HepG2 (cell line): Measurements from ENCODE around the gene PDE3B. TPM values are rescaled to one million over a fixed set of nuclear protein-coding genes. Genes with fewer than 3 reads are reported as not detected.

ENCODE experiments used
- AGO1 ChIP-seq: fragments of 200-400 bp; formaldehyde crosslinking; IDR thresholded peaks from 2 replicates; pipeline ENCODE4 v1.6.1; 2017; ENCODE audit warnings: mild to moderate bottlenecking, low read depth, low read length, moderate library complexity; ENCODE audit not compliant: poor library complexity, severe bottlenecking
- CCDC6 ChIP-seq: sonication (generic); formaldehyde crosslinking; IDR thresholded peaks from 2 replicates; pipeline ENCODE4 v1.8.1; 2022; ENCODE audit warnings: mild to moderate bottlenecking, missing genetic modification reagents, moderate library complexity
- CERS6 ChIP-seq: sonication (generic); formaldehyde crosslinking; IDR thresholded peaks from 2 replicates; pipeline ENCODE4 v1.5.0; 2020; ENCODE audit warnings: missing genetic modification reagents
- CHCHD3 ChIP-seq: sonication (generic); formaldehyde crosslinking; IDR thresholded peaks from 2 replicates; pipeline ENCODE4 v1.8.0; 2022; ENCODE audit warnings: mild to moderate bottlenecking, missing genetic modification reagents, moderate library complexity
- FUBP1 ChIP-seq: sonication (generic); formaldehyde crosslinking; IDR thresholded peaks from 2 replicates; pipeline ENCODE4 v1.5.1; 2020; ENCODE audit warnings: missing genetic modification reagents, mild to moderate bottlenecking, borderline replicate concordance
- GLI4 ChIP-seq: sonication (generic); formaldehyde crosslinking; IDR thresholded peaks from 2 replicates; pipeline ENCODE4 v1.5.1; 2020; ENCODE audit warnings: missing genetic modification reagents, mild to moderate bottlenecking, moderate library complexity, borderline replicate concordance
- GRHL1 ChIP-seq: sonication (generic); formaldehyde crosslinking; conservative IDR thresholded peaks from 2 replicates; pipeline ENCODE4 v1.8.0; 2022; ENCODE audit warnings: missing genetic modification reagents
- PAX8 ChIP-seq: sonication (generic); formaldehyde crosslinking; IDR thresholded peaks from 2 replicates; pipeline ENCODE4 v1.8.0; 2022; ENCODE audit warnings: mild to moderate bottlenecking, missing genetic modification reagents, borderline replicate concordance
- PHF21A ChIP-seq: sonication (generic); formaldehyde crosslinking; IDR thresholded peaks from 2 replicates; pipeline ENCODE4 v1.5.0; 2020; ENCODE audit warnings: mild to moderate bottlenecking, missing genetic modification reagents
- PRDM4 ChIP-seq: sonication (generic); formaldehyde crosslinking; IDR thresholded peaks from 2 replicates; pipeline ENCODE4 v1.9.0; 2021; ENCODE audit warnings: missing genetic modification reagents, borderline replicate concordance
- ZBTB2 ChIP-seq: sonication (generic); formaldehyde crosslinking; IDR thresholded peaks from 2 replicates; pipeline ENCODE4 v1.8.0; 2022; ENCODE audit warnings: low read depth, missing genetic modification reagents
- ZBTB7A ChIP-seq: sonication (generic); formaldehyde crosslinking; IDR thresholded peaks from 2 replicates; pipeline ENCODE4 v1.8.0; 2022; ENCODE audit warnings: mild to moderate bottlenecking, missing genetic modification reagents
- ZMYM2 ChIP-seq: sonication (generic); formaldehyde crosslinking; IDR thresholded peaks from 2 replicates; pipeline ENCODE4 v1.8.0; 2022; ENCODE audit warnings: mild to moderate bottlenecking, missing genetic modification reagents
- ZNF275 ChIP-seq: sonication (generic); formaldehyde crosslinking; IDR thresholded peaks from 2 replicates; pipeline ENCODE4 v1.8.0; 2022; ENCODE audit warnings: missing genetic modification reagents, mild to moderate bottlenecking, inconsistent platforms, borderline replicate concordance
- ZNF484 ChIP-seq: sonication (generic); formaldehyde crosslinking; IDR thresholded peaks from 2 replicates; pipeline ENCODE4 v1.5.1; 2020; ENCODE audit warnings: mild to moderate bottlenecking, low read depth, missing genetic modification reagents, borderline replicate concordance
- ZNF781 ChIP-seq: sonication (generic); formaldehyde crosslinking; IDR thresholded peaks from 2 replicates; pipeline ENCODE4 v1.5.1; 2020; ENCODE audit warnings: borderline replicate concordance, mild to moderate bottlenecking, missing genetic modification reagents; ENCODE audit errors: not compliant biosample characterization
- ZSCAN21 ChIP-seq: sonication (generic); formaldehyde crosslinking; IDR thresholded peaks from 2 replicates; pipeline ENCODE4 v1.8.0; 2022; ENCODE audit warnings: mild to moderate bottlenecking, missing genetic modification reagents, moderate library complexity, borderline replicate concordance
- polyA plus RNA-seq, 8 experiments: library from polyadenylated mRNA; depleted of rRNA in 3 of 8; stranded (reverse) in 7 of 8; unstranded in 1 of 8; fragments of >200 nt; fragmentation: Illumina TruSeq in 4 of 8; extraction: Trizol in 4 of 8; gene quantifications; 2 replicates each; pipeline versions ENCODE4 v1.2.1 to v1.2.3, GENCODE V29; 2011 to 2016; ENCODE audit warnings: low read depth in 4 of 8, missing spikeins in 1 of 8, mixed read lengths in 1 of 8; ENCODE audit not compliant: insufficient read depth in 1 of 8
- total RNA-seq, 5 experiments: library from RNA; depleted of rRNA; stranded (reverse); fragments of >200 nt; fragmentation: Illumina TruSeq; extraction: Trizol; gene quantifications; 2 replicates each; pipeline ENCODE4 v1.2.3, GENCODE V29; 2016; ENCODE audit warnings: low read depth in 1 of 5

Gene PDE3B
- total and polyA plus RNA-seq, 2 of the 13 experiments (the other 11 are each of a cell fraction or from before 2014, with no cell fraction given): 14.1 to 26.5 TPM

GRCh38 chr11:14619603-14620531 is 23.7 kb upstream of the PDE3B start (continued):
- no peak for TF ChIP-seq CERS6 (CRISPR knock-in tag)
- TF ChIP-seq ZMYM2: peak; percentile 75
- TF ChIP-seq ZNF275 (CRISPR knock-in tag): no peak
- TF ChIP-seq CHCHD3 (CRISPR knock-in tag): no peak
- no peak for TF ChIP-seq ZSCAN21 (CRISPR knock-in tag)
- TF ChIP-seq ZNF781 (CRISPR knock-in tag): no peak
- peak; percentile 72 for TF ChIP-seq PHF21A (CRISPR knock-in tag)
- TF ChIP-seq CCDC6 (CRISPR knock-in tag): no peak
- no peak for TF ChIP-seq ZBTB2
- TF ChIP-seq ZBTB7A (CRISPR knock-in tag): no peak
- TF ChIP-seq PRDM4 (CRISPR knock-in tag): no peak
- TF ChIP-seq PAX8: no peak
- TF ChIP-seq GRHL1: no peak
- no peak for TF ChIP-seq ZNF484 (CRISPR knock-in tag)
- TF ChIP-seq FUBP1 (CRISPR knock-in tag): no peak
- TF ChIP-seq GLI4: no peak
- no peak for TF ChIP-seq AGO1
